PC-9 (cell line): Measurements from ENCODE around the gene PRKAG2. TPM values are rescaled to one million over a fixed set of nuclear protein-coding genes. Genes with fewer than 3 reads are reported as not detected.
A peak's percentile ranks its signal among the peaks of the same experiment; 100 is the strongest.

ENCODE experiments used
- BruUV-seq: library from RNA; stranded (reverse); fragments of 400-500 nt; replicated peaks from 2 replicates; lab custom pipeline; 2021; lab: Mats Ljungman, UMichigan
- CTCF ChIA-PET: fragments of 300-600 bp; sonication (Branson Sonifier 250); formaldehyde crosslinking; loops from one replicate; lab custom pipeline; 2022; ENCODE audit warnings: antibody characterized with exemption; lab: Charles Lee
- POLR2A ChIA-PET: fragments of 300-600 bp; sonication (Branson Sonifier 250); formaldehyde crosslinking; loops from one replicate; lab custom pipeline; 2022; ENCODE audit warnings: antibody characterized with exemption; ENCODE audit not compliant: unreplicated experiment; lab: Charles Lee
- DNase-seq, 2 experiments: peaks; one replicate each; pipeline versions ENCODE4 v3.0.0 to v3.0.0-alpha.2; 2015 to 2022; ENCODE audit warnings: mixed read lengths in 1 of 2
- H2AFZ ChIP-seq: fragments of 200-600 bp; sonication (generic); 2 replicates; pipeline ENCODE4 v1.8.1; 2017; ENCODE audit warnings: antibody characterized with exemption
- H3F3A ChIP-seq: fragments of 200-600 bp; sonication (generic); 2 replicates; pipeline ENCODE4 v1.8.1; 2017; ENCODE audit warnings: antibody characterized with exemption, mild to moderate bottlenecking, low read depth; ENCODE audit not compliant: insufficient read depth
- H3K27ac ChIP-seq: fragments of 200-600 bp; sonication (generic); 2 replicates; pipeline ENCODE4 v1.6.1; 2016; ENCODE audit warnings: mixed run types
- H3K27me3 ChIP-seq: fragments of 200-600 bp; sonication (generic); 2 replicates; pipeline ENCODE4 v1.6.1; 2016; ENCODE audit warnings: low read depth, mixed run types; ENCODE audit not compliant: insufficient read depth
- H3K36me3 ChIP-seq: fragments of 200-600 bp; sonication (generic); 2 replicates; pipeline ENCODE4 v1.6.1; 2016; ENCODE audit warnings: low read depth, mixed run types
- H3K4me1 ChIP-seq: fragments of 200-600 bp; sonication (generic); replicated peaks from 2 replicates; pipeline ENCODE4 v1.6.1; 2016; ENCODE audit warnings: mixed run types; ENCODE audit not compliant: insufficient read depth
- H3K4me2 ChIP-seq: fragments of 200-600 bp; sonication (generic); 2 replicates; pipeline ENCODE4 v1.6.1; 2017; ENCODE audit warnings: mixed run types
- H3K4me3 ChIP-seq: fragments of 200-600 bp; sonication (generic); 2 replicates; pipeline ENCODE4 v1.6.1; 2016; ENCODE audit warnings: mixed run types
- H3K79me2 ChIP-seq: fragments of 200-600 bp; sonication (generic); 2 replicates; pipeline ENCODE4 v1.6.1; 2017; ENCODE audit warnings: low read depth, mixed run types
- H3K9me2 ChIP-seq: fragments of 200-600 bp; sonication (generic); 2 replicates; pipeline ENCODE4 v1.8.1; 2017; ENCODE audit warnings: mild to moderate bottlenecking; ENCODE audit not compliant: insufficient read depth
- H3K9me3 ChIP-seq: fragments of 200-600 bp; sonication (generic); 2 replicates; pipeline ENCODE4 v1.8.1; 2016; ENCODE audit warnings: low read depth; ENCODE audit not compliant: insufficient read depth
- H4K20me1 ChIP-seq: fragments of 200-600 bp; sonication (generic); 2 replicates; pipeline ENCODE4 v1.8.1; 2017; ENCODE audit not compliant: insufficient read depth
- EZH2 ChIP-seq: fragments of 200-600 bp; sonication (generic); IDR thresholded peaks from 2 replicates; pipeline ENCODE4 v1.8.0; 2017; ENCODE audit warnings: antibody characterized with exemption, low read depth
- intact Hi-C: fragments of 100-400 bp; cut with micrococcal nuclease; formaldehyde crosslinking; loops from one replicate; pipeline ENCODE4 v1.10.0; 2022; ENCODE audit not compliant: unreplicated experiment
- total RNA-seq: library from RNA; stranded (reverse); gene quantifications from 2 replicates; pipeline ENCODE4 v1.2.3, GENCODE V29; 2021
- TF ChIP-seq, protein P1 (sequence below): fragments of 200-600 bp; sonication (generic); conservative IDR thresholded peaks from 2 replicates; pipeline ENCODE4 v1.6.1; 2017; ENCODE audit warnings: mixed run types, antibody characterized with exemption, mild to moderate bottlenecking, moderate library complexity

PRKAG2 gene
- total RNA-seq, 1 experiment from 2014 or later, result 37.3 TPM

DNA sequence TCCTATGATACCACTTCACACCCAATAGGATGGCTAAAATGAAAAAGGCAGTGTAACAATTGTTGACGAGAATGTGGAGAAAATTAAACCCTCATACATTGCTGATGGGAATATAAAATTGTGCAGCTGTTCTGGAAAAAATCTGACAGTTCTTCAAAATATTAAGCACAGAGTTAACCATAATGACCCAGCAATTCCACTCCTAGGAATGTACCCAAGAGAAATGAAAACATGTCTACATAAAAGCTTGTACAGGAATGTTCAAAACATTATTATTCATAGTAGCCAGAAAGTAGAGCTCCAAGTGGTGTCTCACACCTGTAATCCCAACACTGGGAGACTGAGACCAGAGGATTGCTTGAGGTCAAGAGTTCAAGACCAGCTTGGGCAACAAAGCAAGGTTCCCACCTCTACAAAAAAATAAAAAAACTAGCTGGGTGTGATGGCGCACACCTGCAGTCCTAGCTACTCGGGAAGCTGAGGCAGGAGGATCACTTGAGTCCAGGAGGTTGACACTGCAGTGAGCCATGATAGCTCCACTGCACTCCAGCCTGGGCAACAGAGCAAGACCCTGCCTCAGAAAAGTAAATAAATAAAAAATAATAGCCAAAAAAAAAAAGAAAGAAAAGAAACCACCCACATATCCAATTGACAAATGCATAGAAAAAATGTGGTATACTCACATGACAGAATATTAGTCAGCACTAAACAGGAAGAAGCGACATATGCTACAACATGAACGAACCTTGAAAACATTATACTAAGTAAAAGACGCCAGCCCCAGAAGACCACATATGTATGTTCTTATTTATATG, 362.2 kb downstream of the PRKAG2 start:
- Histone ChIP-seq H3K4me3 (no peak overlapping the region), H2AFZ (no peak overlapping the region), H3K4me1 (peaks cover 42% of the 10 kb centered on the region), H3K4me2 (no peak overlapping the region), H3F3A (peaks cover 10% of the 10 kb centered on the region; the same call in 1 of the 2 replicates), H3K9me3 (no peaks in the 10 kb centered on the region), H3K27me3 (no peaks in the 10 kb centered on the region), H4K20me1 (peaks cover 92% of the 10 kb centered on the region), H3K27ac (0 out of 2 replicates have a peak overlapping the region, but pooled peaks have one; percentile 4), H3K79me2 (peaks cover 93% of the 10 kb centered on the region), H3K9me2 (no peaks in the 10 kb centered on the region), H3K36me3 (peaks cover 26% of the 10 kb centered on the region)
- peak in 1 of 2 experiments; percentile 31 for DNase-seq
- no peak for TF ChIP-seq EZH2
- TF ChIP-seq, protein P1, sequence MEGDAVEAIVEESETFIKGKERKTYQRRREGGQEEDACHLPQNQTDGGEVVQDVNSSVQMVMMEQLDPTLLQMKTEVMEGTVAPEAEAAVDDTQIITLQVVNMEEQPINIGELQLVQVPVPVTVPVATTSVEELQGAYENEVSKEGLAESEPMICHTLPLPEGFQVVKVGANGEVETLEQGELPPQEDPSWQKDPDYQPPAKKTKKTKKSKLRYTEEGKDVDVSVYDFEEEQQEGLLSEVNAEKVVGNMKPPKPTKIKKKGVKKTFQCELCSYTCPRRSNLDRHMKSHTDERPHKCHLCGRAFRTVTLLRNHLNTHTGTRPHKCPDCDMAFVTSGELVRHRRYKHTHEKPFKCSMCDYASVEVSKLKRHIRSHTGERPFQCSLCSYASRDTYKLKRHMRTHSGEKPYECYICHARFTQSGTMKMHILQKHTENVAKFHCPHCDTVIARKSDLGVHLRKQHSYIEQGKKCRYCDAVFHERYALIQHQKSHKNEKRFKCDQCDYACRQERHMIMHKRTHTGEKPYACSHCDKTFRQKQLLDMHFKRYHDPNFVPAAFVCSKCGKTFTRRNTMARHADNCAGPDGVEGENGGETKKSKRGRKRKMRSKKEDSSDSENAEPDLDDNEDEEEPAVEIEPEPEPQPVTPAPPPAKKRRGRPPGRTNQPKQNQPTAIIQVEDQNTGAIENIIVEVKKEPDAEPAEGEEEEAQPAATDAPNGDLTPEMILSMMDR, result no peak
- POLR2A ChIA-PET, result interaction anchor here (0.7 kb wide), 1 partner anchor 1242 kb away, joined by 3 read pairs; no protein-coding TSS in a partner anchor
- BruUV-seq, result no TSS peak
- CTCF ChIA-PET, result interaction anchor here (0.7 kb wide), 1 partner anchor 272 kb away, joined by 4 read pairs; no protein-coding TSS in a partner anchor
- intact Hi-C loops, result loop anchor here (5.0 kb wide), 1 partner anchor 162 kb away; no protein-coding TSS in a partner anchor

DNA sequence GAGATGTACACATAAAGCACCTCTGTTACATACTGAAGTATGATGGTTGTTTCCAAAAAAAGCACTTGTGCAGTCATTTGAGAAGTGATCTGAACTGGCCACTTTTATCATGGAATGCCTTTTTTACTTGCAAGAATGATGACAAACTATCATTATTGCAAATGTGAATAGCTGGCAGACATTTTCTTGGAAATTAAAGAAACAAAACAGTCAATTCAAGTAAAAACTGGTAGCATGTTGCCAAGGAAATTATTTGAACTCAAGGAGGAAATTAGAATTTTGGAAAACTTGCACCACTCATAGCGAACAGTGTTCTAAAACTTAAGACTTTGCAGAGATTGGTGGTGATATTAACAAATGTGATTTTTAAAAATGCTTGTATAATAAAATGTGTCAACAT, 363.8 kb downstream of the PRKAG2 start:
- no peaks in the 10 kb centered on the region for H3K27me3 ChIP-seq
- H2AFZ ChIP-seq, result no peak overlapping the region
- H3K4me1 ChIP-seq, result peaks cover 42% of the 10 kb centered on the region
- peaks cover 100% of the 10 kb centered on the region for H3K79me2 ChIP-seq
- peaks cover 100% of the 10 kb centered on the region for H4K20me1 ChIP-seq
- no peak for TF ChIP-seq EZH2
- TF ChIP-seq, protein P1, result no peak
- BruUV-seq, result no TSS peak
- intact Hi-C loops, result loop anchor here (5.0 kb wide), 1 partner anchor 161 kb away; no protein-coding TSS in a partner anchor
- POLR2A ChIA-PET, result no interaction called here
- CTCF ChIA-PET, result no interaction called here
- no peak for DNase-seq
- no peak overlapping the region for H3K4me2 ChIP-seq
- no peaks in the 10 kb centered on the region for H3K9me2 ChIP-seq
- no peaks in the 10 kb centered on the region for H3K9me3 ChIP-seq
- peaks cover 26% of the 10 kb centered on the region for H3K36me3 ChIP-seq
- H3K4me3 ChIP-seq, result no peak overlapping the region
- no peak overlapping the region for H3K27ac ChIP-seq
- H3F3A ChIP-seq, result peaks cover 12% of the 10 kb centered on the region; the same call in 1 of the 2 replicates

DNA sequence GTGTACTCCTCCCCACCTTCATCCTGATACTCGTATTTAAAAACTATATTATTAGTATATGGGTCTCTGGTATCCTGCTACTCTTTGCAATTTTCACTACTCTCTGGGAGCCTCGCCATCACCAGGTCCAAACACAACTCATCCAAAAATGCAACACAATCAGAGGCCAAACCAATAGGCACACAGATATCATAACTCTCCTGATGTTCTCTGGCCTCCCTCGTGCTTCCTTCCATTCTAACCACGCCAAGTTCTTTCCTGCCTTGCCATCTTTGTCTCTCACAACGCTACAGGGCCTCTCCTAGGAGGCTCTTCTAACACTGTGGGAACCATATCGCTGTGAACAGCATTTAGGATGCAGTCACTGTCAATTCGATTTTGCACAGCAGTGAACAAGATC, 364.6 kb downstream of the PRKAG2 start:
- Histone ChIP-seq H3K9me3 (no peaks in the 10 kb centered on the region), H3K27me3 (no peaks in the 10 kb centered on the region), H4K20me1 (peaks cover 100% of the 10 kb centered on the region), H3K4me2 (no peak overlapping the region), H3F3A (peaks cover 11% of the 10 kb centered on the region; the same call in 1 of the 2 replicates), H2AFZ (no peak overlapping the region), H3K4me3 (no peak overlapping the region), H3K36me3 (peaks cover 26% of the 10 kb centered on the region), H3K4me1 (peaks cover 38% of the 10 kb centered on the region), H3K79me2 (peaks cover 100% of the 10 kb centered on the region), H3K9me2 (no peaks in the 10 kb centered on the region), H3K27ac (no peak overlapping the region)
- CTCF ChIA-PET, result no interaction called here
- no TSS peak for BruUV-seq
- POLR2A ChIA-PET, result no interaction called here
- no peak for DNase-seq
- TF ChIP-seq EZH2, result no peak
- TF ChIP-seq, protein P1, result no peak
- intact Hi-C loops, result loop anchor here (5.0 kb wide), 1 partner anchor 160 kb away; no protein-coding TSS in a partner anchor
